IMR-90 (cell line): ENCODE measurements around the gene NMNAT1. TPM values are rescaled to one million over a fixed set of nuclear protein-coding genes. Genes with fewer than 3 reads are reported as not detected.
"Not testable (repeated sequence)": the region's sequence is repeated elsewhere in the genome, so short reads cannot be mapped to it uniquely, and the experiment has no call there.

ENCODE experiments used
- ATAC-seq: fragments of 200-7000 bp; cut with Tn5 transposase; 2 replicates; pipeline ENCODE4 v1.9.1; 2020; ENCODE audit warnings: low read depth, mild to moderate bottlenecking, moderate library complexity
- BruUV-seq: library from RNA; stranded (reverse); fragments of 400-500 nt; replicated peaks from 2 replicates; lab custom pipeline; 2021; lab: Mats Ljungman, UMichigan
- CTCF ChIA-PET: fragments of 300-600 bp; formaldehyde crosslinking; extraction: SDS; loops from one replicate; lab custom pipeline; 2021; ENCODE audit warnings: antibody characterized with exemption; lab: Yijun Ruan, JAX
- POLR2A ChIA-PET: fragments of 300-600 bp; sonication (Branson Sonifier 250); formaldehyde crosslinking; loops from one replicate; lab custom pipeline; 2022; ENCODE audit warnings: antibody characterized with exemption; ENCODE audit not compliant: unreplicated experiment; lab: Charles Lee
- DNase-seq: peaks from one replicate; pipeline ENCODE4 v3.0.0; 2013
- H2AFZ ChIP-seq: replicated peaks from 2 replicates; pipeline ENCODE3; 2013; ENCODE audit warnings: low read length, mild to moderate bottlenecking; ENCODE audit not compliant: poor library complexity
- H2AK5ac ChIP-seq: 2 replicates; pipeline ENCODE4 v1.6.1; 2013; ENCODE audit warnings: low read depth, low read length, inconsistent platforms
- H2AK9ac ChIP-seq: replicated peaks from 2 replicates; pipeline ENCODE3; 2013; ENCODE audit warnings: mild to moderate bottlenecking, low read depth, low read length, moderate library complexity; ENCODE audit not compliant: poor library complexity
- H2BK120ac ChIP-seq: 2 replicates; pipeline ENCODE4 v1.6.1; 2013; ENCODE audit warnings: low read depth, low read length, inconsistent platforms
- H2BK15ac ChIP-seq: 3 replicates; pipeline ENCODE4 v1.6.1; 2013; ENCODE audit warnings: low read depth, low read length, inconsistent platforms
- H2BK20ac ChIP-seq: 2 replicates; pipeline ENCODE4 v1.6.1; 2013; ENCODE audit warnings: low read depth, mild to moderate bottlenecking, inconsistent platforms, low read length, moderate library complexity
- H2BK5ac ChIP-seq: 2 replicates; pipeline ENCODE4 v1.6.1; 2013; ENCODE audit warnings: mild to moderate bottlenecking, low read depth, low read length, inconsistent platforms; ENCODE audit not compliant: poor library complexity, severe bottlenecking
- H3K14ac ChIP-seq: replicated peaks from 2 replicates; pipeline ENCODE4 v1.6.1; 2013; ENCODE audit warnings: low read depth, low read length, inconsistent platforms
- H3K18ac ChIP-seq: 2 replicates; pipeline ENCODE4 v1.6.1; 2013; ENCODE audit warnings: low read depth, low read length, control low read depth
- H3K23ac ChIP-seq: 2 replicates; pipeline ENCODE4 v1.6.1; 2013; ENCODE audit warnings: low read depth, low read length, inconsistent platforms
- H3K27ac ChIP-seq: 2 replicates; pipeline ENCODE4 v1.5.1; 2013; ENCODE audit warnings: mild to moderate bottlenecking, control low read depth, low read length; ENCODE audit not compliant: insufficient read depth
- H3K27me3 ChIP-seq: 2 replicates; pipeline ENCODE4 v1.6.1; 2013; ENCODE audit warnings: low read length; ENCODE audit not compliant: control insufficient read depth, insufficient read depth
- H3K36me3 ChIP-seq: 2 replicates; pipeline ENCODE4 v1.6.1; 2013; ENCODE audit warnings: low read length, mixed read lengths; ENCODE audit not compliant: control insufficient read depth, insufficient read depth
- H3K4ac ChIP-seq: 2 replicates; pipeline ENCODE4 v1.6.1; 2013; ENCODE audit warnings: low read depth, low read length, inconsistent platforms
- H3K4me1 ChIP-seq: 2 replicates; pipeline ENCODE4 v1.6.1; 2013; ENCODE audit warnings: low read length, mixed read lengths; ENCODE audit not compliant: control insufficient read depth, insufficient read depth
- H3K4me2 ChIP-seq: 2 replicates; pipeline ENCODE4 v1.6.1; 2013; ENCODE audit warnings: low read depth, mild to moderate bottlenecking, control low read depth, low read length, moderate library complexity
- H3K4me3 ChIP-seq: 2 replicates; pipeline ENCODE4 v1.5.1; 2013; ENCODE audit warnings: low read depth, mild to moderate bottlenecking, control low read depth, low read length, moderate library complexity; ENCODE audit not compliant: insufficient read depth
- H3K56ac ChIP-seq: 2 replicates; pipeline ENCODE4 v1.6.1; 2013; ENCODE audit warnings: low read length, inconsistent platforms; ENCODE audit not compliant: insufficient read depth; ENCODE audit errors: extremely low read depth
- H3K79me1 ChIP-seq, 2 experiments: 2 replicates each; pipeline ENCODE4 v1.6.1; 2013; ENCODE audit warnings: low read length in 2 of 2, inconsistent platforms in 1 of 2, low read depth in 1 of 2
- H3K9ac ChIP-seq: 2 replicates; pipeline ENCODE4 v1.6.1; 2013; ENCODE audit warnings: low read depth, low read length, control low read depth
- H3K9me1 ChIP-seq: 2 replicates; pipeline ENCODE4 v1.6.1; 2013; ENCODE audit warnings: low read length, inconsistent platforms; ENCODE audit not compliant: insufficient read depth
- H3K9me3 ChIP-seq: 2 replicates; pipeline ENCODE4 v1.6.1; 2013; ENCODE audit warnings: low read length; ENCODE audit not compliant: control insufficient read depth, insufficient read depth
- H4K20me1 ChIP-seq: 2 replicates; pipeline ENCODE4 v1.6.1; 2013; ENCODE audit warnings: low read length, inconsistent platforms; ENCODE audit not compliant: insufficient read depth
- H4K5ac ChIP-seq: 2 replicates; pipeline ENCODE4 v1.6.1; 2013; ENCODE audit warnings: mild to moderate bottlenecking, low read depth, low read length, control low read depth
- H4K8ac ChIP-seq, 2 experiments: 2 replicates each; pipeline ENCODE4 v1.6.1; 2013; ENCODE audit warnings: low read depth in 2 of 2, low read length in 2 of 2, control low read depth in 1 of 2, inconsistent platforms in 1 of 2
- H4K91ac ChIP-seq: 2 replicates; pipeline ENCODE4 v1.6.1; 2013; ENCODE audit warnings: low read depth, low read length, inconsistent platforms; ENCODE audit not compliant: insufficient read depth
- WGBS, 2 experiments: methylation state at CpG; one replicate each; pipeline versions ENCODE4 v1.1.5 to v1.1.7; 2013; ENCODE audit warnings: missing lambda C conversion rate in 2 of 2; ENCODE audit not compliant: insufficient read length in 1 of 2; ENCODE audit errors: extremely low coverage in 2 of 2; 5-methylcytosine and 5-hydroxymethylcytosine counted together
- dilution Hi-C: fragments of 300-500 bp; cut with HindIII; formaldehyde crosslinking; loops from one replicate; pipeline ENCODE4 v1.14.3; 2018; ENCODE audit warnings: low sequenced_read_pairs; ENCODE audit not compliant: unreplicated experiment
- in situ Hi-C: fragments of 300-500 bp; cut with MboI; formaldehyde crosslinking; loops from 3 replicates; pipeline ENCODE4 v1.14.3; 2019; ENCODE audit warnings: low sequenced_read_pairs, inconsistent platforms, mixed read lengths
- intact Hi-C: fragments of 100-400 bp; cut with micrococcal nuclease; formaldehyde crosslinking; loops from 2 replicates; pipeline ENCODE4 v1.10.0; 2022
- polyA plus RNA-seq, 3 experiments: library from polyadenylated mRNA; depleted of rRNA; stranded (reverse); fragments of >200 nt; gene quantifications; 2 replicates each; pipeline ENCODE4 v1.2.3, GENCODE V29; 2012; ENCODE audit warnings: low replicate concordance in 1 of 3
- total RNA-seq: library from RNA; depleted of rRNA; stranded (reverse); fragments of >200 nt; gene quantifications from 2 replicates; pipeline ENCODE4 v1.2.3, GENCODE V29; 2012

The NMNAT1 gene
- total and polyA plus RNA-seq, 2 of the 4 experiments (the other 2 are of a cell fraction), result 9.1 to 11.7 TPM

GRCh38 chr1:10005248-10005647 lies 62.0 kb downstream of the NMNAT1 start:
- H2BK120ac ChIP-seq, intact Hi-C loops, H2AK5ac ChIP-seq, H3K36me3 ChIP-seq, H4K8ac ChIP-seq, H3K9me3 ChIP-seq, H2AFZ ChIP-seq, H4K20me1 ChIP-seq, H2BK15ac ChIP-seq, H3K4me2 ChIP-seq, H3K4me3 ChIP-seq, DNase-seq, H4K91ac ChIP-seq, dilution Hi-C loops, H2AK9ac ChIP-seq, POLR2A ChIA-PET, H3K18ac ChIP-seq, H3K4ac ChIP-seq, H3K23ac ChIP-seq, H3K79me1 ChIP-seq, H3K56ac ChIP-seq, H3K14ac ChIP-seq, H3K27me3 ChIP-seq, in situ Hi-C loops, H3K4me1 ChIP-seq, H2BK20ac ChIP-seq, H4K5ac ChIP-seq, H2BK5ac ChIP-seq, H3K9ac ChIP-seq, H3K27ac ChIP-seq, BruUV-seq, ATAC-seq, H3K9me1 ChIP-seq: not testable (repeated sequence)
- 67% methylated on average over 1 of the region's 8 CpGs; no CpG with 5 or more reads in 1 of the 2 experiments for WGBS, 2 experiments
- CTCF ChIA-PET, result interaction anchor here (0.5 kb wide), 1 partner anchor 19 kb away, joined by 5 read pairs; no protein-coding TSS in a partner anchor
